Panc1 (cell line): ENCODE results near the gene TSHZ3. TPM values are rescaled to one million over a fixed set of nuclear protein-coding genes. Genes with fewer than 3 reads are reported as not detected.
A peak's percentile ranks its signal among the peaks of the same experiment; 100 is the strongest.

ENCODE experiments used
- ATAC-seq: fragments of 200-7000 bp; cut with Tn5 transposase; 2 replicates; pipeline ENCODE4 v1.9.1; 2020; ENCODE audit warnings: mild to moderate bottlenecking, moderate library complexity
- BruUV-seq: library from RNA; stranded (reverse); fragments of 400-500 nt; replicated peaks from 2 replicates; lab custom pipeline; 2021; lab: Mats Ljungman, UMichigan
- CTCF ChIA-PET: fragments of 300-600 bp; sonication (Branson Sonifier 250); formaldehyde crosslinking; loops from one replicate; lab custom pipeline; 2022; ENCODE audit warnings: antibody characterized with exemption; lab: Charles Lee
- POLR2A ChIA-PET: fragments of 300-600 bp; sonication (Branson Sonifier 250); formaldehyde crosslinking; loops from one replicate; lab custom pipeline; 2022; ENCODE audit warnings: antibody characterized with exemption; lab: Charles Lee
- DNase-seq: peaks from one replicate; pipeline ENCODE4 v3.0.0-alpha.2; 2010; ENCODE audit warnings: low read depth, low spot score
- H3K27ac ChIP-seq: 2 replicates; pipeline ENCODE4 v1.5.1; 2011; ENCODE audit warnings: mild to moderate bottlenecking, low read length, inconsistent platforms
- H3K27me3 ChIP-seq: fragments of 200-500 bp; sonication (Bioruptor generic); 2 replicates; pipeline ENCODE4 v1.6.0; 2014; ENCODE audit warnings: low read length, inconsistent platforms; ENCODE audit not compliant: control insufficient read depth, insufficient read depth
- H3K36me3 ChIP-seq: fragments of 200-500 bp; sonication (Bioruptor generic); 2 replicates; pipeline ENCODE4 v1.5.1; 2014; ENCODE audit warnings: inconsistent platforms, mild to moderate bottlenecking, low read length, moderate library complexity; ENCODE audit not compliant: control insufficient read depth, insufficient read depth
- H3K4me1 ChIP-seq: 2 replicates; pipeline ENCODE4 v1.5.1; 2011; ENCODE audit warnings: inconsistent platforms, mild to moderate bottlenecking, low read length, moderate library complexity; ENCODE audit not compliant: control insufficient read depth, insufficient read depth
- H3K4me3 ChIP-seq, 2 experiments: 2 replicates each; pipeline ENCODE4 v1.5.1; 2011 to 2012; ENCODE audit warnings: low read depth in 2 of 2, low read length in 2 of 2, mild to moderate bottlenecking in 2 of 2, inconsistent platforms in 1 of 2, moderate library complexity in 1 of 2
- H3K9me3 ChIP-seq: fragments of 200-500 bp; sonication (Bioruptor generic); 2 replicates; pipeline ENCODE4 v1.5.1; 2014; ENCODE audit warnings: low read depth, mild to moderate bottlenecking, inconsistent platforms, low read length, moderate library complexity; ENCODE audit not compliant: control insufficient read depth, insufficient read depth
- POLR2AphosphoS5 ChIP-seq: IDR thresholded peaks from 2 replicates; pipeline ENCODE4 v1.6.1; 2012; ENCODE audit warnings: mild to moderate bottlenecking, low read depth, low read length, moderate library complexity
- SIN3A ChIP-seq: IDR thresholded peaks from 2 replicates; pipeline ENCODE4 v1.6.1; 2012; ENCODE audit warnings: low read depth, mild to moderate bottlenecking, low read length, moderate library complexity, borderline replicate concordance; ENCODE audit not compliant: insufficient read depth
- TCF7L2 ChIP-seq: IDR thresholded peaks from 2 replicates; pipeline ENCODE4 v1.6.1; 2011; ENCODE audit warnings: mild to moderate bottlenecking, low read depth, low read length, inconsistent platforms
- in situ Hi-C: cut with HindIII; loops from 2 replicates; pipeline ENCODE4 v1.10.0; 2016; ENCODE audit warnings: low sequenced_read_pairs, low pct_unique_long_range_greater_than_20kb
- intact Hi-C: fragments of 100-400 bp; cut with micrococcal nuclease; formaldehyde crosslinking; loops from one replicate; pipeline ENCODE4 v1.10.0; 2022; ENCODE audit not compliant: unreplicated experiment
- total RNA-seq: library from RNA; stranded (reverse); gene quantifications from one replicate; pipeline ENCODE4 v1.2.1, GENCODE V29; 2021; ENCODE audit not compliant: unreplicated experiment
- TF ChIP-seq, protein P1 (sequence below), 2 experiments: IDR thresholded peaks; 2 replicates each; pipeline ENCODE4 v1.6.1; 2011 to 2012; ENCODE audit warnings: low read depth in 2 of 2, control low read depth in 1 of 2, low read length in 1 of 2, mild to moderate bottlenecking in 1 of 2, moderate library complexity in 1 of 2; ENCODE audit not compliant: insufficient read depth in 1 of 2
- TF ChIP-seq, protein P2 (sequence below): fragments of 450-650 bp; IDR thresholded peaks from 2 replicates; pipeline ENCODE4 v1.5.1; 2017; ENCODE audit warnings: mild to moderate bottlenecking

TSHZ3 gene
- total RNA-seq, 1 experiment from 2014 or later = 7.8 TPM

DNA sequence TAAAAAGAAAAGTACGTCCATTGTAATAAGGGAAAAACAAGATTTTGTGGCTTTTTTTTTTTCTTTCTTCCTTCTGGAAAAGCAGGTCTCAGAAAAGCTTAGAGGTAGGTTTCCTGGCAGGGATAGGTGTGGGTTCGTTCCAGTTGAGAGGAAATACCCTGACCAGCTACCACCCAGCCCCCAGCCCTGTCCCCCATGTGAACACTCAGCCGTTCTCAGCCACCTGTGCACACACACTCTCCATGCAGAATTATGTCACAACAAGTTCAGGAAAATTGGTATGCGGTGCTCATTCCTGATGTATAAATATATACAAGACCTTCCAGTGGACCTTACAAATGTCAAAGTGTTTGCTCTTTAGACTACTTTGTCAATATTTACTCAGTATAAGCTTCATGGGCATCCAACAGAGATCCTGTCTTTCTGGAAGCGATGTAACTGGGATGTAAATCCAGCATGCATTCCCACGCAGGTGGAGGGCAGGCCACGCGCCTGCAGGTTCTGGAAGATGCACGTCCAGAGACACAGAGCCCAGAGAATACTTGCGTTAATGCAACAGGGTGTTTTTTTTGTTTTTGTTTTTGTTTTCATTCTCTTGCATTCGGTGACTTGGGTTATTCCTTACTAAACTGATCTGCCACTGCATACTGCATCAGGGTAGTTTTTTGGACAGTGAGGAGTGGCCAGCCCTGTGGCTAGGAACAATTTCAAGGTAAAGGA is 68.8 kb downstream of the TSHZ3 start:
- CTCF ChIA-PET = no interaction called here
- intact Hi-C loops (no loop called here), in situ Hi-C loops (no loop called here)
- peak; percentile 5 for DNase-seq
- POLR2A ChIA-PET = no interaction called here
- H3K27me3 ChIP-seq = no peaks in the 10 kb centered on the region
- H3K27ac ChIP-seq = no peak overlapping the region
- BruUV-seq = no TSS peak
- ATAC-seq = no peak
- H3K36me3 ChIP-seq = no peaks in the 10 kb centered on the region
- H3K4me3 ChIP-seq = no peak overlapping the region
- TF ChIP-seq POLR2AphosphoS5 (no peak), TCF7L2 (no peak), SIN3A (no peak)
- TF ChIP-seq, protein P1, sequence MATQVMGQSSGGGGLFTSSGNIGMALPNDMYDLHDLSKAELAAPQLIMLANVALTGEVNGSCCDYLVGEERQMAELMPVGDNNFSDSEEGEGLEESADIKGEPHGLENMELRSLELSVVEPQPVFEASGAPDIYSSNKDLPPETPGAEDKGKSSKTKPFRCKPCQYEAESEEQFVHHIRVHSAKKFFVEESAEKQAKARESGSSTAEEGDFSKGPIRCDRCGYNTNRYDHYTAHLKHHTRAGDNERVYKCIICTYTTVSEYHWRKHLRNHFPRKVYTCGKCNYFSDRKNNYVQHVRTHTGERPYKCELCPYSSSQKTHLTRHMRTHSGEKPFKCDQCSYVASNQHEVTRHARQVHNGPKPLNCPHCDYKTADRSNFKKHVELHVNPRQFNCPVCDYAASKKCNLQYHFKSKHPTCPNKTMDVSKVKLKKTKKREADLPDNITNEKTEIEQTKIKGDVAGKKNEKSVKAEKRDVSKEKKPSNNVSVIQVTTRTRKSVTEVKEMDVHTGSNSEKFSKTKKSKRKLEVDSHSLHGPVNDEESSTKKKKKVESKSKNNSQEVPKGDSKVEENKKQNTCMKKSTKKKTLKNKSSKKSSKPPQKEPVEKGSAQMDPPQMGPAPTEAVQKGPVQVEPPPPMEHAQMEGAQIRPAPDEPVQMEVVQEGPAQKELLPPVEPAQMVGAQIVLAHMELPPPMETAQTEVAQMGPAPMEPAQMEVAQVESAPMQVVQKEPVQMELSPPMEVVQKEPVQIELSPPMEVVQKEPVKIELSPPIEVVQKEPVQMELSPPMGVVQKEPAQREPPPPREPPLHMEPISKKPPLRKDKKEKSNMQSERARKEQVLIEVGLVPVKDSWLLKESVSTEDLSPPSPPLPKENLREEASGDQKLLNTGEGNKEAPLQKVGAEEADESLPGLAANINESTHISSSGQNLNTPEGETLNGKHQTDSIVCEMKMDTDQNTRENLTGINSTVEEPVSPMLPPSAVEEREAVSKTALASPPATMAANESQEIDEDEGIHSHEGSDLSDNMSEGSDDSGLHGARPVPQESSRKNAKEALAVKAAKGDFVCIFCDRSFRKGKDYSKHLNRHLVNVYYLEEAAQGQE (IDR thresholded peaks at IDR 0.05; ENCODE audit: insufficient read depth in 1 of 2, low read depth in 2 of 2, low read length in 1 of 2) = no peak
- TF ChIP-seq, protein P2, sequence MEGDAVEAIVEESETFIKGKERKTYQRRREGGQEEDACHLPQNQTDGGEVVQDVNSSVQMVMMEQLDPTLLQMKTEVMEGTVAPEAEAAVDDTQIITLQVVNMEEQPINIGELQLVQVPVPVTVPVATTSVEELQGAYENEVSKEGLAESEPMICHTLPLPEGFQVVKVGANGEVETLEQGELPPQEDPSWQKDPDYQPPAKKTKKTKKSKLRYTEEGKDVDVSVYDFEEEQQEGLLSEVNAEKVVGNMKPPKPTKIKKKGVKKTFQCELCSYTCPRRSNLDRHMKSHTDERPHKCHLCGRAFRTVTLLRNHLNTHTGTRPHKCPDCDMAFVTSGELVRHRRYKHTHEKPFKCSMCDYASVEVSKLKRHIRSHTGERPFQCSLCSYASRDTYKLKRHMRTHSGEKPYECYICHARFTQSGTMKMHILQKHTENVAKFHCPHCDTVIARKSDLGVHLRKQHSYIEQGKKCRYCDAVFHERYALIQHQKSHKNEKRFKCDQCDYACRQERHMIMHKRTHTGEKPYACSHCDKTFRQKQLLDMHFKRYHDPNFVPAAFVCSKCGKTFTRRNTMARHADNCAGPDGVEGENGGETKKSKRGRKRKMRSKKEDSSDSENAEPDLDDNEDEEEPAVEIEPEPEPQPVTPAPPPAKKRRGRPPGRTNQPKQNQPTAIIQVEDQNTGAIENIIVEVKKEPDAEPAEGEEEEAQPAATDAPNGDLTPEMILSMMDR = no peak
- no peaks in the 10 kb centered on the region for H3K9me3 ChIP-seq
- H3K4me1 ChIP-seq = peaks cover 4% of the 10 kb centered on the region; the same call in 1 of the 2 replicates

DNA sequence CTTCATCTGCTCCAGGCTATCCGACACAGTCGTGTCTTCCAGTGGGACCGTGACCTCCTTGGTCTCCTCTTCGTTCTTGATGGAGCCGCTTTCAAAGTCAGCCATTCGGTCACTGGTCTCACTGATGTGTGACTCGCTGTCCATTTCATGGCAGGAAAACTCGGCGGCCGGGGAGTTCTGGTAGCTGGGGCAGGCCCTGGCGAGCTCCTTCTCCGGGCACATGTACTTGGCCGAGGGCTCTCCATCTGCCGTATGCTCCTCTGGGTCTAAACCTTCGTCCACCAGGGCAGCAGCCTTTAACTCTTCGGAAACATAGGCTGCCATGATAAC is 69.8 kb downstream of the TSHZ3 start:
- TF ChIP-seq, protein P1 (IDR thresholded peaks at IDR 0.05; ENCODE audit: insufficient read depth in 1 of 2, low read depth in 2 of 2, low read length in 1 of 2) = no peak
- TF ChIP-seq POLR2AphosphoS5 (no peak), TCF7L2 (no peak), SIN3A (no peak)
- TF ChIP-seq, protein P2 = no peak
- BruUV-seq = no TSS peak
- ATAC-seq = no peak
- Histone ChIP-seq H3K36me3 (no peaks in the 10 kb centered on the region), H3K4me1 (peaks cover 4% of the 10 kb centered on the region; the same call in 1 of the 2 replicates), H3K4me3 (no peak overlapping the region), H3K27me3 (no peaks in the 10 kb centered on the region), H3K27ac (no peak overlapping the region), H3K9me3 (no peaks in the 10 kb centered on the region)
- in situ Hi-C loops (no loop called here), intact Hi-C loops (no loop called here)
- ChIA-PET POLR2A (no interaction called here), CTCF (no interaction called here)
- DNase-seq = no peak
